AG08396 (cell line): ENCODE results near the gene TNS3.
A peak's percentile ranks its signal among the peaks of the same experiment; 100 is the strongest.

Experiments
- DNase-seq: peaks from one replicate; pipeline ENCODE4 v3.0.0; 2012; ENCODE audit warnings: low spot score, mixed read lengths

The TNS3 gene

DNA sequence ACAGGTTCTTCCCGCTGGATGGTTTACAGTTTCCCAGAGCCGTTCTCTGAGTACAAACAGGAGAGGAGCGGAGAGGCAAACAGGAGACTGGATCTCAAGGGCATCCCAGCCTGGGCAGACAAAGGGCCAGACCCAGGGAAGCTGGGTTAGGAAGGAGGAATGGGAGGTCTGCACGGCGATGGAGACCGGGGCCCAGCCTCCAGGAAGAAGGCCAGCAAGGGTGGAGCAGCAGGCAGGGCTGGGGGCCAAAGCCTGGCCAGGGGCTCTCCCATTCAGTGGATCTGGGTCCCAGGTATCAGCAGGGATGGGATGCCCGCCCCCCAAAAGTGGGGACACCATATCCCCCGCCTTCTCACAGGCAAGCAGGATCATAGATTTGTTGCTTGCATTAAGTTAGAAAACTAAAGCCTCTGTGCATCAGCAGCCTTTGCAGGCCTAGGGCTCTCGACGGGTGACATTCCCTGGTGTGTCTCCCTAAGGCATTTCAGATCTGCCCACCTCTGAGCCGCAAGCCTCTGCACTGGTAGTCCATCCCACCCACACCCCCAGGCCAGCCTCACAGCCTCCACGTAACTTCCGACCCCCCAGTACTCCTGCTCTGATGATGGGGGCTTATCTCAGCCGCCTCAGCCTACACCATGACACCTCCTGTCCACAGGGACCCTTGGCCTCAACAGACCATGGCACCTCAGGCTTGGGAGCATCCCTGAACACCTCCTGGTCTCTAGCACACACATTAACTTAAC, 59.9 kb downstream of the TNS3 start:
- no peak for DNase-seq

GRCh38 chr7:47521011-47521795, 60.7 kb downstream of the TNS3 start:
- no peak for DNase-seq

GRCh38 chr7:47520406-47520805, 61.5 kb downstream of the TNS3 start:
- peak; percentile 67 for DNase-seq

GRCh38 chr7:47518827-47519226, 63.1 kb downstream of the TNS3 start:
- peak; percentile 53 for DNase-seq

DNA sequence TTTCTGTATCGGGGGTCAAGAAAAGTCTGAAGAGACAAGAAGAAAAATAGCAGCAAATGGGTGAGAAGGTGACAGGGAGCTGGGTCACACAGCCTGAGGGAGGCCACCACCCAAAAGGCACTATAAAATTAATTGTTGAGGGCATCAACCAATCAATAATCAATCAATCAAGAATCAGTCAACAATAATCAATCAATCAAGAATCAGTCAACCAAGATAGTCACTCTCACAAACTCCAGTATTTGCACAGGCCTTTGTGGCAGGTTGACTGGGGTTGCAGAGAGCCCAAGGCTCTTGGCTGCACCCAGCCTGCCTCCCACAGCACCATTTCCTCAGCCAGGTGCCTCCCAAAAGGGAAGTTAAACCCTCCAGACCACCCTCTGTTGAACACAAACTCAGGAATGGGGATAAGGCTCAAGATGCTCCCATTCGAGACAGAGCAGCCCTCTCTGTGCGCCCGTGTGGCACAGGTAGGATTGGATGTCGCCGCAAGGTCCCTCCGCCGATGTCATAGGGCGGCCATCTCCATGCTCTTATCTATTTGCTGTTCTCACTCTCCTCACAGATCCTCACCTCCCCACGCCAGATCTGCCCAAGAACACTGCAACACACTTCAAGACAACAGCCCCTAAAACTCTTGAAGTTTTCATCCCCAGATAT, 64.0 kb downstream of the TNS3 start:
- DNase-seq, result no peak

- no peak for DNase-seq
Measured at GRCh38 chr7:47516985-47517600, 64.8 kb downstream of the TNS3 start.

DNA sequence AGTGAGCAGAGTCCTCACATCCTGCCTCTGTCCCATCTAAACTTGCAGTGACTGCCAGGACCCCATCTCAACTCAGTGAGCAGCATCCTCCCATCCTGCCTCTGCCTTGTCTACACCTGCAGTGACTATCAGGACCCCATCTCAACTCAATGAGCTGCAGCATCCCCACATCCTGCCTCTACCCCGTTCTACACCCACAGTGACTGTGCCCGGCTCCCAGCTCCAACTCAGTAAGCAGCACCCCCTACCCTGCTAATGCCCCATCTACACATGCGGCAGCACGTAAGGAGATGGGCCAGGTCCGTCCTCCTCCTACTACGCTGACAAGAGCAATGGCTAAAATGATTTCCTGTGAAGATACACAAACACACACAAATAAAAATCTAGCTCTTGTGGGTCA, 65.5 kb downstream of the TNS3 start:
- no peak for DNase-seq

GRCh38 chr7:47515305-47515834, 66.5 kb downstream of the TNS3 start:
- DNase-seq, result no peak

GRCh38 chr7:47514818-47515217, 67.1 kb downstream of the TNS3 start:
- DNase-seq, result no peak

DNA sequence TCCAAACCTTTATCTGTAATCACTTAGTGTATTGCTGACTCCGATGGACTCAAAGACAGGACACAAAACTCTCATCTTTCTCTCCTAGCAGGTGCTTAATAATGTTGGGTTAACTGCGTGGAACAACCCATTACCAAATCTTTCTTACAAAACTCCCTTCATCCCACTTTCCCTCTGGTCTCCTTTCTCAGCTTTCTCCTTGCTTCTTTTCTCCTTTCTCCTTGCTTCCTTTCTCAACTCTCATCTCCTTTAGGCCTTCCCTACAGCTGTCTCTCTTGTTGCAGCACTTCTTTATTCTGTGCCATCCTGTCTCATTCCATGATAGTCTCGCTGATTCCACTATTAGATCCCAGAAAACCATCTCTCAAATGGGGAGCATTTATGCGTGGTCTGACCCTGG, 67.5 kb downstream of the TNS3 start:
- no peak for DNase-seq

- DNase-seq, result peak; percentile 84
Measured at GRCh38 chr7:47513741-47514241, 68.1 kb downstream of the TNS3 start.

- DNase-seq, result no peak
Measured at GRCh38 chr7:47512481-47513176, 69.3 kb downstream of the TNS3 start.

- DNase-seq, result no peak
Measured at GRCh38 chr7:47511699-47512370, 70.1 kb downstream of the TNS3 start.

- DNase-seq, result no peak
Measured at GRCh38 chr7:47510786-47511185, 71.1 kb downstream of the TNS3 start.

DNA sequence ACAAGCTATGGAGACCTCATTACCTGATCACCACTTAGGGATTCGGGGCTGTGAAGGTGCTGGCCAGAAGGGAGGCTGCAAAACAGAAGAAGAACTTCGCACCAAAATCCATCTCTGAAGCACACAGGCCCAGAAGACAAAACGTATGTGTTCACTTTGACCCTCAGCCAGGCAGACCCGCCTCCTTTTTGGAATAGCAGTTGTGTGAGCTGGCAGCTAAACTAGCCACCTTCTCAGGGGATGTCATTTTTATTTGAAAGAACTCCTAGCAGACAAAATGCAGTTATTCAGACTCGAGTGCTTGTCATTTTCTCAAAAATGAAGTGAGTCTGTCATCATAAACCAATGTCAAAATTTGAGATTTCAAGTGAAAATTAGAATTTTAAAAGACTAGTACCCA, 71.7 kb downstream of the TNS3 start:
- no peak for DNase-seq

DNA sequence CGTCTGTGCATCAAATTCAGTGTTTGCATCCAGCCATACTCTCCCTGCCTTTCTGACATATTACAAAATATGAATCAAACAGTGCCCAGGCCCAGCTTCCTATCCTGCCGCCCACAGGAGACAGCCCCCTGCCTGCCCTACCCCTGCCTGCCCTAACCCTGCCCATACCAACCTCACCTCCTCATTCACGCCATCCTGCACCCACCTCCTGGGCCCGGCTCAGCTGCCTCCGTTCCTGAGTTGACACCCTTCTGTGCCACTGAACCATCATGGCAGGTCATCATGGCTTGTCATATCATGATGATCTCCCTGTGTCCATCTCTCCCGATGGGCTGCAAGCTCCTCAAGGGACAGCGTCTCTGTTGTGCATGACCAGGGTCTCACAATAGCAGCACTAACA, 72.3 kb downstream of the TNS3 start:
- DNase-seq, result no peak

GRCh38 chr7:47508389-47509380, 73.2 kb downstream of the TNS3 start:
- DNase-seq, result no peak

DNA sequence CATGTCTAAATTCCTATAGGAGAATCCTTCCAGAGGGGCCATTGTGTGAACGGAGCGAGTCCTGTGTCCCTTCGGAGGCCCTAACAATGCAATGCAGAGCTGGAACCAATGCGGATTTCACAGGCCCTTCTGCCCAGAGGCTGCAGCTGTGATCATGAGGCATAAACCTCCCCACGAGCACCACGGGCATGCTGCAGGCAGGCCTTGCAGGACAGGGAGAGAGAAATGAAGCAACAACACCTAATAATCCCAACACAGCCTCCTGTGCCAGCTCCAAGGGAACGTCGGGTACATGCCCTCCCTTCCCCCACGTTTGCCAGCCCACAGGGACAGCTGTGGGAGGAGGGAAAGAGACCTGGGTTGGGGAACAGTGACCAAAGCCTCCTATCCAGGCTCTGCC, 74.4 kb downstream of the TNS3 start:
- DNase-seq, result no peak
